Immature natural killer cell (primary cell): ENCODE measurements around the gene IGSF1. TPM values are rescaled to one million over a fixed set of nuclear protein-coding genes. Genes with fewer than 3 reads are reported as not detected.

Experiments used
- DNase-seq, 3 donors: peaks; one replicate each; pipeline ENCODE4 v3.0.0; 2022; ENCODE audit warnings: mixed read lengths in 1 of 3
- H3K27ac Mint-ChIP-seq, 6 donors: one replicate each; pipeline ENCODE4 v1.8.0; 2020; ENCODE audit warnings: mixed read lengths in 6 of 6, mild to moderate bottlenecking in 5 of 6, inconsistent platforms in 4 of 6, moderate library complexity in 3 of 6
- H3K27me3 Mint-ChIP-seq, 3 donors: one replicate each; pipeline ENCODE4 v1.8.0; 2020 to 2021; ENCODE audit warnings: low read depth in 3 of 3, mild to moderate bottlenecking in 3 of 3, mixed read lengths in 3 of 3, moderate library complexity in 3 of 3, inconsistent platforms in 1 of 3
- H3K36me3 Mint-ChIP-seq, 3 donors: one replicate each; pipeline ENCODE4 v1.8.0; 2020; ENCODE audit warnings: mixed read lengths in 3 of 3, inconsistent platforms in 2 of 3, mild to moderate bottlenecking in 2 of 3
- H3K4me1 Mint-ChIP-seq, 2 donors: one replicate each; pipeline ENCODE4 v1.8.0; 2020; ENCODE audit warnings: inconsistent platforms in 2 of 2, mild to moderate bottlenecking in 2 of 2, mixed read lengths in 2 of 2, moderate library complexity in 1 of 2
- H3K4me3 Mint-ChIP-seq, 5 donors: one replicate each; pipeline ENCODE4 v1.8.0; 2020; ENCODE audit warnings: mild to moderate bottlenecking in 5 of 5, mixed read lengths in 5 of 5, inconsistent platforms in 3 of 5, moderate library complexity in 3 of 5
- H3K9me3 Mint-ChIP-seq, 6 donors: one replicate each; pipeline ENCODE4 v1.8.0; 2020; ENCODE audit warnings: mild to moderate bottlenecking in 6 of 6, mixed read lengths in 6 of 6, inconsistent platforms in 4 of 6, moderate library complexity in 3 of 6
- polyA plus RNA-seq, 3 donors: library from polyadenylated mRNA; unstranded; fragments of 300-500 nt; fragmentation: Illumina TruSeq; gene quantifications; one replicate each; pipeline ENCODE4 v1.2.3, GENCODE V29; 2021

IGSF1 gene
- polyA plus RNA-seq, 3 donors from 2014 or later = not detected

DNA sequence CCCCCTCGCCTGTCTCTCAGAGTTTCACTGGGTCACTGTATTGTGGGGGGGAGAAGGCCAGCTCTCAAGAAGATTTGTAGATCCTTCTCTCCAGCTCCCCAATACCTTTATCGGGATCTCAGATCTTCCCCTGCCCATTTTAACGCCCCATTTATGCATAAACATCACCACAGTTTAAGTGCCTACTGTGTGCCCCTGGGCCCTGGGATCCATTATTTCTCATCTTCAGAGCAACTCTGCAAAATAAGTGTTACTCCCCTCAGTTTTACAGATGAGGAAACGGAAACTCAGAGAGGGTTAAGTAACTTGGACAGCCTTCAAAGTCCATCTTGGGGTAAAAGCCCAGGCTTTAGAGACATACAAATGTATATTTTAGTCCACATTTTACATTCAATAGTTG lies 421 bp upstream of the IGSF1 start:
- DNase-seq = no peak
- Mint-ChIP-seq H3K27me3 (peaks cover 0 to 15% (median 8%) of the 10 kb centered on the region in 3 donors), H3K9me3 (no peaks in the 10 kb centered on the region), H3K27ac (no peak overlapping the region), H3K4me3 (no peak overlapping the region), H3K36me3 (no peaks in the 10 kb centered on the region), H3K4me1 (no peaks in the 10 kb centered on the region)

DNA sequence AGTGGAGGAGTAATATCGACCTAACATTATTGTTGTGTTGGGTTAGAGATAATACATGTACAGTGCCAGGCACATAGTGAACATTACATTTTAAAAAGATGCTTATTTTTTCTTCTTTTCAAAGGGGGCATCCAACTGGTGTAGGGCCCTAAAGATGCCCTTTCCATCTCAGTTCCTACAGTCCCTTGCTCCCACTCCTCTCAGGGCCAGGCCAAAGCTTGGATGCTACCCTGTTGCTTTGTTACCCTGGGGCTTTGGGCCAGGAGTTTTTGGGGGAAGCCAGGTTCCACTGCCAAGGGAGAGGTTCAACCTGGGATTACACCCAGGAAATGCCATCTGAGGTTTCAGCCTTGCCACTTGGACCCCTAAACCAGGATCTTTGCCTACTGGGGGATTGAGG lies 918 bp downstream of the IGSF1 start:
- H3K27me3 Mint-ChIP-seq = peaks cover 3 to 11% (median 8%) of the 10 kb centered on the region in 3 donors
- no peaks in the 10 kb centered on the region for H3K4me1 Mint-ChIP-seq
- no peaks in the 10 kb centered on the region for H3K9me3 Mint-ChIP-seq
- no peak overlapping the region for H3K27ac Mint-ChIP-seq
- H3K36me3 Mint-ChIP-seq = no peaks in the 10 kb centered on the region
- DNase-seq = no peak
- H3K4me3 Mint-ChIP-seq = no peak overlapping the region

DNA sequence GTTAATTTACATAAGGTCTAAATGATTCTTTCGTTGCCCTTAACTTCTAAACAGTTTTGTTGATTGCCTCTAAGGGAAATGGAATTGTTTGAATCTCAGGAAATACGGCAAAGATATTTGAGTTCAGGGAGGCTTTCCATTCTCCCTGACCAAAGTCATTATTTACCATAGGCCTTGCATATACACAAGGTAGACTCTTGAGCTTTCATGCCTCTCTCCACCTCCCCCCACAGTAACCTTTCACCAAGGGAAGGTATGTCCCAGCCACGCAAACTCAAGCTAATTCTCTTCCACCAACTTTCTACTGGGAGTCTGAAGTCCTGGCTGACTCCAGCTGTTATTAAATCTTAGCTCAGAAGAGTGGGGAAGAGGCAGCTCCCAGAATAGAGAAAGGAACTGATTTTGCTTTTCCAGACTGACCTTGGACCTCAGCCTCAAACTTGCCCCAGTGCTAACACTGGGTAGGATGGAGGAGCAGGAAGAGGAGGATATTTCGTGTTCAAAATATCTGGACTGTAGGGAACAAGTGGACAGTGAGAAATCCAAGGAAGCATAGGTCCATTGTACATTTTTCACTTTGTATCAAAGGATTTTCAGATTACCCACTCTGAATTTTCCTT lies 1.4 kb downstream of the IGSF1 start:
- Mint-ChIP-seq H3K4me3 (no peak overlapping the region), H3K4me1 (no peaks in the 10 kb centered on the region), H3K27ac (no peak overlapping the region), H3K9me3 (no peaks in the 10 kb centered on the region), H3K27me3 (peaks cover 3 to 11% (median 8%) of the 10 kb centered on the region in 3 donors), H3K36me3 (no peaks in the 10 kb centered on the region)
- DNase-seq = no peak

DNA sequence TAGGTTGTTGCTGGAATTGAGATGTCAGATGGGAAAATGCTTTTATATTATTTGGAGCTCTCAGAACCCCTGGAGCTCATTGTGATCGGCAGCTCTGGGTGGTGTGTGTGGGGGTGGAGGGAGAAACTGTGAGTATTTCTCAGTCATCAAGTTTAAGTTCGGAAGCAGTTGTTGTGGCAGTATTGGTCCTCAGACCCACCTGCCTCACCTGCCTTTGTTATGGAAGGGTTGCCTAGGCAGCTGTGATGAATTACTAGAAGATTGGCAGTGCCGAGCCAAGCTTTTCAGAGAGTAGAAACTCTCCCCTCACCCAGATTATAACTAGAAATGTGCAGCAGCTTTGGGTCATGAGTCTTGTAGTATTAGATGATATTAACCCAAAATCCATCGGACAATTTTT lies 9.5 kb downstream of the IGSF1 start:
- H3K9me3 Mint-ChIP-seq = no peaks in the 10 kb centered on the region
- no peaks in the 10 kb centered on the region for H3K36me3 Mint-ChIP-seq
- DNase-seq = no peak
- peaks cover 0 to 6% (median 3%) of the 10 kb centered on the region in 3 donors for H3K27me3 Mint-ChIP-seq
- H3K4me1 Mint-ChIP-seq = no peaks in the 10 kb centered on the region
- H3K27ac Mint-ChIP-seq = no peak overlapping the region
- no peak overlapping the region for H3K4me3 Mint-ChIP-seq

DNA sequence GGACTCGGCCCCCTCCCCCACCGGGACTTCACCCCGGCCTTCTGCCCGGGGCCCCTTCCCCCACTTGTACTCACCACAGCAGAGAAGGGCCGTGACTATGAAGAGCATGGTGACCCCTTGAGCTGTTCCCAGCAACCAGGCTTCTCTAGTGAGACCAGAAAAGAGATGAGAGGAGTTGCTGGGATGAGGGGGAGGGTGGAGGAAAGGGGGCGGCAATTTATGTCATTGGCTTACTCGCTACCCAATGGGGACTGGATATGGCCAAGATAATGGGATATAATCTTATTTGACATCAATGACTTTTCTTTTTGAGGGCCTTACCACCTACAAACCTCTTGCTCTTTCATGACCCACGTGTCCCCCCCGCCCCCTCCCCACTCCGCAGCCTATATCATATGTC lies 9.9 kb downstream of the IGSF1 start:
- no peak overlapping the region for H3K4me3 Mint-ChIP-seq
- DNase-seq = no peak
- H3K27ac Mint-ChIP-seq = no peak overlapping the region
- H3K36me3 Mint-ChIP-seq = no peaks in the 10 kb centered on the region
- H3K27me3 Mint-ChIP-seq = peaks cover 0 to 6% (median 3%) of the 10 kb centered on the region in 3 donors
- no peaks in the 10 kb centered on the region for H3K4me1 Mint-ChIP-seq
- no peaks in the 10 kb centered on the region for H3K9me3 Mint-ChIP-seq

DNA sequence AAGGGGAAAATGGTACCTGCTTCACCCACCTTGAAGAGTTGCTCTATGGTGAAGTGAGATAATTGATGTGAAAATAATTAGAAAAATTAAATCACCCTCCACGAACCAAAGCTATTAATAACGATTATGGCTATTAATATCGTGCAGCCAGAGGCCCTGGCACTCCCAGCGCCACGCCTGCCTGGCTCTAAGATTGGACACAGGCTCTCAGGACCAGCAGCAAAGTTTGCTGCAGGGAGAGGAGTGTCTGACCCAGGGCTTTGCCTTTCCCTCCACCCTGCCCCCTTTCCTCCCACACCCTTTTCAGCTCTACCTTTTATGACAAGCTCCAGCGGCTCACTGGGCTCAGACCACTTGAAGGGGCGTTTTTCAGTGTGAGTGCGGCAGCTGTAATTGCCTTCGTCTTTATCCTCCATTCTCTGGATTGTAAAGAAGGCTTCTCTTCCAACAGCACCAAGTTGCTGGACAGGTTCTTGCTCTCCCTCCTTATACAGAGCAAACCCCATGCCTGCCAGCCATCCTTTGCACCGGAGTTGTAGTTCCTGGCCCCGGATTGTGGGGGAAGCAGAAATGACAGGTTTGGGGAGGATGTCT lies 11.5 kb downstream of the IGSF1 start:
- Mint-ChIP-seq H3K9me3 (no peaks in the 10 kb centered on the region), H3K4me3 (no peak overlapping the region), H3K4me1 (no peaks in the 10 kb centered on the region), H3K36me3 (no peaks in the 10 kb centered on the region), H3K27ac (no peak overlapping the region), H3K27me3 (peaks cover 0 to 9% (median 0%) of the 10 kb centered on the region in 3 donors)
- DNase-seq = no peak

DNA sequence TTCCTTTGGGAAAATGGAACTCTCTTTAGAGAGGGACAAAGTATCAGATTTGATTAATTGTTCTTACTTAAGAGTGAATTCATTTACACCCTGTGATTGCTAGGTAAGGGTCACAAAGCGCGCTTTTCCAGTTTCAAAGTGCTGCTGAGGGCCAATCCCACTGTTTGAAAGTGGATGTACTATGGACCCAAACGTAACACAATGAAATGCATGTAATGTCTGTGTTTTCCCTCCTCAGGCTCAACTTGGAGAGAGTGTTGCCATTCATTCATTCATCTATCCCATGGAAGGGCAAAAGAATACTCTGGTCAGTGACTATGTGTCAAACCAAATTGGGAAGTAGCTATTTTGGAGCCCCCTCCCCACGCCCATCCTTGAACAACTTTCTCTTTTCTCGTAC lies 16.1 kb downstream of the IGSF1 start:
- peaks cover 0 to 9% (median 0%) of the 10 kb centered on the region in 3 donors for H3K27me3 Mint-ChIP-seq
- H3K36me3 Mint-ChIP-seq = no peaks in the 10 kb centered on the region
- no peak overlapping the region for H3K27ac Mint-ChIP-seq
- DNase-seq = no peak
- H3K9me3 Mint-ChIP-seq = no peaks in the 10 kb centered on the region
- no peaks in the 10 kb centered on the region for H3K4me1 Mint-ChIP-seq
- no peak overlapping the region for H3K4me3 Mint-ChIP-seq

DNA sequence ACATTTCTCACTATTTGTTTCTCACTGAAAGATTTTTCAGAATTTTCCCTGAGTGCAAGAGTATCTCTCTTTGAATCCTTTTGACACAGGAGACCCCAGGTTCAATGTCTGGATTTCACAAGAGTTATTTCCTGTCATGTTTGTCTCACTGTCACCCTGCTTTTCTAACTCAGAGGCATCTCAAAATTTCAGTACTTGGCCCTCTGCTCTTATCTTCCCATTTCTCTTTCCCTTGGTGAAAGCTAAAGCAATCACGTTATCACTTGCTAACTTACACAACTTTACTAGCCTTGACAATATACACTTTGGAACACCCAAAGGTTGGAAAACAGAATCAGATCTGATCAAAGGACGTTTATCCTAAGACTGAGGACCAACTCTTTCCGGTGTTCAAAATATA lies 17.3 kb downstream of the IGSF1 start:
- Mint-ChIP-seq H3K27ac (no peak overlapping the region), H3K27me3 (peaks cover 0 to 9% (median 0%) of the 10 kb centered on the region in 3 donors), H3K4me1 (no peaks in the 10 kb centered on the region), H3K36me3 (no peaks in the 10 kb centered on the region), H3K9me3 (no peaks in the 10 kb centered on the region), H3K4me3 (no peak overlapping the region)
- DNase-seq = no peak

DNA sequence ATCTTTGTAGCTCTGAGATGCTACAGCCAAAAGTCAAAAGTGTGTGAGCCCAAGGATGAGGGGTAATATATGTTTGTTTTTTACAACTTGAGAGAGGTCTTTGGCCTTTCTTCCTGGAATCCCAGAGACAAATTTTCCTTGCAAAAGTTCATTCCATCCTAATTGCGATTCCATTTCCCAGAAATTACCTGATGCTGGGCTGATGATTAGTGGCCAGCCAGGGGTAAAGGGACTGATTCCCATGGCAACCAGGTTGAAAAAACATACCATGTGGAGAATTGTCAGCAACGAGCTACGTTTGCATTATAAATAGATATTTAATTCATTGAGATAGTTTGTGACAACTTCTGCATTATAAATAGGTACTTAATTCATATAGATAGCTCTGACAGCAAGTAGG lies 17.8 kb downstream of the IGSF1 start:
- no peaks in the 10 kb centered on the region for H3K9me3 Mint-ChIP-seq
- no peak overlapping the region for H3K27ac Mint-ChIP-seq
- H3K4me3 Mint-ChIP-seq = no peak overlapping the region
- peaks cover 0 to 7% (median 0%) of the 10 kb centered on the region in 3 donors for H3K27me3 Mint-ChIP-seq
- DNase-seq = no peak
- H3K4me1 Mint-ChIP-seq = no peaks in the 10 kb centered on the region
- H3K36me3 Mint-ChIP-seq = no peaks in the 10 kb centered on the region

DNA sequence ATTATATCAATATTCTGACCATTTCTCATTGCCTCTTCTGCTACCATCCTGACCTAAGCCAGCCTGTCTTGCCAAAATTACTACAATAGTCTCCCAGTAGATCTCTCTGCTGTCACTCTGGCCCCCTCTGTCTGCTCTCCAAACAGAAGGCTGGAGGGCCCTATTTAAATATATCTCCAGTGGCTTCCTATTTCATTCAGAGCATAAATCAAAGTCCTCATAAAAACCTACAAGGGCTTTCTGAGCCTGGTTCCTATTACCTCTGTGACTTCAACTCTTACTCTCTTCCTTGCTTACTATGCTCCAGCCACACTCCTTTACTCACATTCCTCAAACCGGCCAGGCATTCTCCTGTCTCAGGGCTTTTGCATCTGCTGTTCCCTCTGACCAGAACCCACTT lies 19.0 kb downstream of the IGSF1 start:
- Mint-ChIP-seq H3K4me3 (no peak overlapping the region), H3K36me3 (no peaks in the 10 kb centered on the region), H3K27me3 (peaks cover 0 to 7% (median 3%) of the 10 kb centered on the region in 3 donors), H3K9me3 (no peaks in the 10 kb centered on the region), H3K4me1 (no peaks in the 10 kb centered on the region), H3K27ac (no peak overlapping the region)
- DNase-seq = no peak

DNA sequence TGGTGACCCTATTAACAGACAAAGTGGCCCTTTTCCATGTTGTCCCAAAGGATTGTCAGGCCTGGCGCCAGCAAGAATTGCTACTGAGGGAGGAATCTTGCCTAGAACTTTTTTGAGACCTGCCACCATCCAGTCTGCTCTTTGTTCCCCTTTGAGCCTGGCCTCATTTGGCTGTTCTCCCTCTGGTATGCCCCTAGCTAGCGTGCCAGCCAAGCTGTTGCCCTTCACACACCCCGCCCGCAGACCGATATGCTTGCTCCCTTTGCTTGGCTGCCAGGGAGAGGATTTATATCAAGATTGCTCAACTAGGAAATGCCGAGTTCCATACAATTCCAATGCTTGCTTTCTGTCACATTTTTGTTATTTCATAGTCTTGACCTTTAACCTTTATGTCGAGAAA lies 24.4 kb downstream of the IGSF1 start:
- H3K4me1 Mint-ChIP-seq = peaks cover 0 to 2% of the 10 kb centered on the region in 2 donors
- no peak overlapping the region for H3K27ac Mint-ChIP-seq
- no peak for DNase-seq
- H3K36me3 Mint-ChIP-seq = no peaks in the 10 kb centered on the region
- no peaks in the 10 kb centered on the region for H3K9me3 Mint-ChIP-seq
- H3K4me3 Mint-ChIP-seq = no peak overlapping the region
- H3K27me3 Mint-ChIP-seq = peaks cover 0 to 6% (median 5%) of the 10 kb centered on the region in 3 donors

DNA sequence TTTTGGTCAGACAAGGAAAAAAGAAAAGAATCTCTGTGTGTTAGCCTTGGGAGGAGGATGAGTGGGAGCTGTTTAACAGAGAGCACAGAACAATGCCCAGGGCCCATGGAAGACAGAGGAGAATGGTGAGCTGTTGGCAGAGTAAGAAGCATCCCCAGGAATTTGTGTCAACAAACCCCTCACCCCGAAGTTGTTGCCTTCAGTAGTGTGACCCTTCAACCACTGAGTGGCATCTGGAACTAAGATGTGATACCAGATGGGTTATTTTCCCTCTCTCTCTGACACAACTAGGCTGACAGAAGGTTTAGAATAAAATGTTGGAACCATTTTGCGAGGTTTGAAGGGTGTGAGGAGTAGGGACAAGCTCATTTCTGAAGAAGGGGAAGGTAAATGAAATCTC lies 25.1 kb downstream of the IGSF1 start:
- no peaks in the 10 kb centered on the region for H3K9me3 Mint-ChIP-seq
- no peaks in the 10 kb centered on the region for H3K36me3 Mint-ChIP-seq
- H3K4me1 Mint-ChIP-seq = peaks cover 0 to 2% of the 10 kb centered on the region in 2 donors
- H3K4me3 Mint-ChIP-seq = no peak overlapping the region
- H3K27ac Mint-ChIP-seq = no peak overlapping the region
- no peak for DNase-seq
- peaks cover 0 to 6% (median 5%) of the 10 kb centered on the region in 3 donors for H3K27me3 Mint-ChIP-seq

DNA sequence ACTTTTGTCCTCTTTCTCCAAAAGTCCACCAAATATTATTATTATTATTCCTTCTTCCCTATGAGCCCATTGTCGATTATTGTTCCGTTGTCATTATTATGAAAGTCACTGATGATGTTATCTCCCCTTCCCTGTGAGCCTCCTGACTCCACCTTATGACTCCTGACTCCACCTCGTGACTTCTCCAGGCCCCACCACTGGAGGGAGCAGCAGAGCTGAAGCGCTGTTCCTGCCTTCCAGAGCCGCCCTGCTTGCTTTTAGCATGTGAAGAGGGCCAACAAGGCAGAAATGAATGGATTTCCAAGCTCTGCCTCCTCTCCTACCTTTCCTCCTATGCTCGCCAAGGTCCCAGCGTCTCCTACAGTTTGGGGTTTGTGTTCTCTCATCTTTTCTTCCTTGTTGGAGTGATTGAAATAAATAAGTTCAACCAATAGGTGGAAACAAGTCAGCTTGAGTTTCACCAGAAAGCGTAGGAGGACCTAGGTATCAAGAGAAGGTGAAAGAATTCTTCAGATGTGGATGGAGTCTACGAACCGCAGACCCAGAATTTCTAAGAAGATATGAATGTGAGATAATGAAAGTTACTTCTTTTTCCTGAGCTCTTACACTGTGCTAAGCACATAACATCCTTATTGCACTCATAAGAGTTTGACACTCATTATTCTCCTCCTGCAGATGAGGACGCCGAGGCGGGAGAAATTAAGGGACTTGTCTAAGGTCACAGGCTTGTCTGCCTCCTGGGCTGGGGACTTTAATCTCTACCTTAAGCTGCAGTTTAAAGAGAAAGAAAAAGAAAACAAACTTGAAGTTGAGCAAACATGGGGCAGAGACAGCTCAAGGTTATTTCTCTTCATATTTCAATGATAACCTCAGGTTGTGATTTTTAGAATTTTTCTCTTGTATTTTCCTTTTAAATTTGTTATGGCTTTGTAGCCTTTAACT lies 26.1 kb downstream of the IGSF1 start:
- Mint-ChIP-seq H3K9me3 (no peaks in the 10 kb centered on the region), H3K36me3 (no peaks in the 10 kb centered on the region), H3K4me3 (no peak overlapping the region), H3K27me3 (peaks cover 0 to 6% (median 5%) of the 10 kb centered on the region in 3 donors), H3K4me1 (peaks cover 0 to 2% of the 10 kb centered on the region in 2 donors), H3K27ac (no peak overlapping the region)
- DNase-seq = no peak

DNA sequence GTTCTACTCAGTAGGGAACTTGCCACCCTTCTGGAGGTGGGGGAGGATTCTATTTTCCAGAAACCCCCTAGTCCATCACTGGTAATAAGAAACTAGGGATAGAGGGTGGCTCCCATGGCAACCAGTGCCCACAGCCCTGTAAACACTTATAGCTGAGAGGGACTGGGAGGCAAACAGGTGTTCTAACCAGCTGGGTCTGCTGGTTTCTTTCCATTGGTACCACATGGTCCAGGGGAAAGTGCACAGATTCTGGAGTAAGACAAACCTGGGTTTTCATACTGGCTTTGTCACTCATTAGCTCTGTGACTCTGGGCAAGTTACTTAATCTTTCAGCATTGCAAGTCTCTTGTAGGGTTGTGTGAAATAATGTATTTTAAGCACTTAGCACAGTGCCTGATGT lies 26.9 kb downstream of the IGSF1 start:
- Mint-ChIP-seq H3K27ac (no peak overlapping the region), H3K36me3 (no peaks in the 10 kb centered on the region), H3K27me3 (peaks cover 0 to 6% (median 5%) of the 10 kb centered on the region in 3 donors), H3K4me3 (no peak overlapping the region), H3K9me3 (no peaks in the 10 kb centered on the region), H3K4me1 (peaks cover 0 to 2% of the 10 kb centered on the region in 2 donors)
- DNase-seq = no peak
